Mucosa of rectum (tissue), 2 donors: ENCODE measurements around the gene ABCA3.

Experiments used
- H3K27ac ChIP-seq, 2 donors: one replicate each; pipeline ENCODE4 v1.7.0; 2013; ENCODE audit warnings: inconsistent platforms in 2 of 2, low read depth in 2 of 2, low read length in 2 of 2
- H3K27me3 ChIP-seq, 2 donors: one replicate each; pipeline ENCODE4 v1.7.0; 2013; ENCODE audit warnings: low read length in 2 of 2; ENCODE audit not compliant: control insufficient read depth in 2 of 2, insufficient read depth in 2 of 2
- H3K36me3 ChIP-seq, 2 donors: one replicate each; pipeline ENCODE4 v1.7.0; 2013; ENCODE audit warnings: low read length in 2 of 2; ENCODE audit not compliant: control insufficient read depth in 2 of 2, insufficient read depth in 2 of 2
- H3K4me1 ChIP-seq, 2 donors: one replicate each; pipeline ENCODE4 v1.7.0; 2013; ENCODE audit warnings: low read length in 2 of 2, mild to moderate bottlenecking in 1 of 2; ENCODE audit not compliant: control insufficient read depth in 2 of 2, insufficient read depth in 2 of 2
- H3K4me3 ChIP-seq, 2 donors: one replicate each; pipeline ENCODE4 v1.7.0; 2013; ENCODE audit warnings: low read length in 2 of 2
- H3K9ac ChIP-seq, 2 donors: one replicate each; pipeline ENCODE4 v1.7.0; 2013; ENCODE audit warnings: low read length in 2 of 2, low read depth in 1 of 2, mild to moderate bottlenecking in 1 of 2
- H3K9me3 ChIP-seq, 2 donors: one replicate each; pipeline ENCODE4 v1.7.0; 2013; ENCODE audit warnings: low read length in 2 of 2; ENCODE audit not compliant: control insufficient read depth in 2 of 2
- donor health status: healthy.
- donor health status: Normal muscosa, but diverticular disease.

ABCA3 gene

GRCh38 chr16:2280981-2281542, 59.5 kb downstream of the ABCA3 start:
- Histone ChIP-seq H3K27me3 (no peaks in the 10 kb centered on the region), H3K4me3 (no peak overlapping the region), H3K9me3 (no peaks in the 10 kb centered on the region), H3K27ac (no peak overlapping the region), H3K36me3 (no peaks in the 10 kb centered on the region), H3K9ac (no peak overlapping the region), H3K4me1 (no peaks in the 10 kb centered on the region)

- Histone ChIP-seq H3K9me3 (no peaks in the 10 kb centered on the region), H3K27ac (no peak overlapping the region), H3K4me1 (no peaks in the 10 kb centered on the region), H3K27me3 (no peaks in the 10 kb centered on the region), H3K9ac (no peak overlapping the region), H3K4me3 (no peak overlapping the region), H3K36me3 (no peaks in the 10 kb centered on the region)
Measured at GRCh38 chr16:2280461-2280860, 60.1 kb downstream of the ABCA3 start.

GRCh38 chr16:2278956-2279800, 61.4 kb downstream of the ABCA3 start:
- H3K27ac ChIP-seq = no peak overlapping the region
- H3K4me1 ChIP-seq = no peaks in the 10 kb centered on the region
- H3K36me3 ChIP-seq = no peaks in the 10 kb centered on the region
- no peak overlapping the region for H3K4me3 ChIP-seq
- H3K27me3 ChIP-seq = no peaks in the 10 kb centered on the region
- no peaks in the 10 kb centered on the region for H3K9me3 ChIP-seq
- no peak overlapping the region for H3K9ac ChIP-seq

GRCh38 chr16:2278272-2278608, 62.3 kb downstream of the ABCA3 start:
- Histone ChIP-seq H3K9ac (no peak overlapping the region), H3K27ac (no peak overlapping the region), H3K36me3 (no peaks in the 10 kb centered on the region), H3K27me3 (no peaks in the 10 kb centered on the region), H3K9me3 (no peaks in the 10 kb centered on the region), H3K4me1 (no peaks in the 10 kb centered on the region), H3K4me3 (no peak overlapping the region)

- no peaks in the 10 kb centered on the region for H3K4me1 ChIP-seq
- no peak overlapping the region for H3K27ac ChIP-seq
- H3K9ac ChIP-seq = no peak overlapping the region
- H3K27me3 ChIP-seq = no peaks in the 10 kb centered on the region
- H3K9me3 ChIP-seq = no peaks in the 10 kb centered on the region
- no peaks in the 10 kb centered on the region for H3K36me3 ChIP-seq
- H3K4me3 ChIP-seq = no peak overlapping the region
Measured at GRCh38 chr16:2277466-2278271, 62.9 kb downstream of the ABCA3 start.

- Histone ChIP-seq H3K4me1 (no peaks in the 10 kb centered on the region), H3K36me3 (no peaks in the 10 kb centered on the region), H3K9ac (no peak overlapping the region), H3K27ac (no peak overlapping the region), H3K9me3 (no peaks in the 10 kb centered on the region), H3K4me3 (no peak overlapping the region), H3K27me3 (no peaks in the 10 kb centered on the region)
Measured at GRCh38 chr16:2276368-2277195, 63.9 kb downstream of the ABCA3 start.

- Histone ChIP-seq H3K4me1 (no peaks in the 10 kb centered on the region), H3K27me3 (no peaks in the 10 kb centered on the region), H3K4me3 (no peak overlapping the region), H3K9me3 (no peaks in the 10 kb centered on the region), H3K27ac (no peak overlapping the region), H3K9ac (no peak overlapping the region), H3K36me3 (no peaks in the 10 kb centered on the region)
Measured at GRCh38 chr16:2275476-2276367, 64.8 kb downstream of the ABCA3 start.

- Histone ChIP-seq H3K9ac (no peak overlapping the region), H3K27ac (no peak overlapping the region), H3K4me3 (no peak overlapping the region), H3K9me3 (no peaks in the 10 kb centered on the region), H3K36me3 (no peaks in the 10 kb centered on the region), H3K4me1 (peaks cover 8% of the 10 kb centered on the region in 2 donors), H3K27me3 (no peaks in the 10 kb centered on the region)
Measured at GRCh38 chr16:2273931-2274330, 66.6 kb downstream of the ABCA3 start.

- Histone ChIP-seq H3K27me3 (no peaks in the 10 kb centered on the region), H3K9me3 (no peaks in the 10 kb centered on the region), H3K4me1 (peaks cover 8% of the 10 kb centered on the region in 2 donors), H3K9ac (no peak overlapping the region), H3K4me3 (no peak overlapping the region), H3K36me3 (no peaks in the 10 kb centered on the region), H3K27ac (no peak overlapping the region)
Measured at GRCh38 chr16:2273484-2273883, 67.0 kb downstream of the ABCA3 start.
